CD4-positive, alpha-beta T cell treated with Interleukin-6 at 100 ng/mL for 8 hours (primary cell): ENCODE data around the gene NR2C1.
"Not testable (repeated sequence)": the region's sequence is repeated elsewhere in the genome, so short reads cannot be mapped to it uniquely, and the experiment has no call there.

Source experiments
- DNase-seq: peaks from one replicate; pipeline ENCODE4 v3.0.0-alpha.2; 2020; ENCODE audit warnings: mixed read lengths, low spot score

Gene NR2C1

DNA sequence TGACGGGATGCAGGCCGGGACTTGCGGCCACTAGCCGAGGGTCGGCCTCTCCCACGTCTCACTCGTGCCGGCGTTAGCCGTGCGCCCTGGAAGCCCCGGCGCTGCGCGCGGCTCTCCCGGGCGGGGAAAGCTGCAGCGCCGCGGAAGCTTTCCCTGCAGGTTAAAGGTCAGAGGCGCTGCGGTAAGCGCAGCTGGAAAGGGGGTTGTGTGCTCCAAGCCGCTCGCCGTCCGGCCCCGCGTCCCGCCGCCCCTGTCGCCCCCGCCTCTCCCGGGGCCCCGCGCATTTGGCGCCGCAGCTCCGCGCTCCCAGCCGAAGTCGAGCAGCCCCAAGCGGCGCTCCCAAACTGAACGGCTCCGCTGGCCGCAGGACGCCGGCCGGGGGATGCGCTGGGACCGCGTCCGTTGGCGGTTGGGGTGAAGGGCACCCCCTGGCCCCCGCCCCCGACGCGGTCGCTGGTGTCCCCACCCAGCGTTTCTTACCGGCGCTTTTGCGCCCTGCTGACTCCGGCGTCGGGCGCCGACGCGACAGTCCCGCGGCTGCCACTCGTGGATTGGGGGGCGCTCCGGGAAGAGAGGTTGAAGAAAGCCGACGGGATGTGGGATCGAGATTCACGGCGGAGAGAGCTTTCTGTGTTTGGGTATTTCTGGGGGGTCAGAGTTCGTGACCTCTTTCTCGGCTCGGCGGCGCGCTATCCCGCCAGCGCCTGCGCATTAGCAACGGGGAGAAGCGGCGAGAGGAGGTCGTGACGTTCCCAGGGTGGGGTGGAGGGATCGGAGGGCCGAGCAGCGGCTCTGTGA, at the start of gene NR2C1:
TSS of gene NR2C1 (minus strand) at position 719 of the 798 bp plus-strand sequence. CDS start 6,234 bp downstream, outside the sequence.
- DNase-seq: peak; percentile 95

DNA sequence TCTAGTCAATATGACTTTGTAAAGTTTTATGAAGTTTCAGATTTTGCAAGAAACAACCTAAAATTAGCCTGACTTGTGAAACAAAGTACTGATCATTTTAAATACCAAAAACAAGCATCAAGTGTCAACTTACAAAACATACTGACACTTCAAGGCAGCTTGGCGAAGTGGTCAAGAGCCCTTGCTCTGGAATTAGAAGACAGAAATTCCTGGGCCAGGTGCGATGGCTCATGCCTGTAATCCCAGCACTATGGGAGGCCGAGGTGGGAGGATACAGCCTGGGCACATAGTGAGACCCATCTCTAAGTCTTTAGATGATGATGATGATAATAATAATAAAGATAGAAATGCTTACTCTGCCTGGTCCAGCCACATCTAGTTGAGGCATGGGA, 45.4 kb upstream of the NR2C1 start:
- no peak for DNase-seq

DNA sequence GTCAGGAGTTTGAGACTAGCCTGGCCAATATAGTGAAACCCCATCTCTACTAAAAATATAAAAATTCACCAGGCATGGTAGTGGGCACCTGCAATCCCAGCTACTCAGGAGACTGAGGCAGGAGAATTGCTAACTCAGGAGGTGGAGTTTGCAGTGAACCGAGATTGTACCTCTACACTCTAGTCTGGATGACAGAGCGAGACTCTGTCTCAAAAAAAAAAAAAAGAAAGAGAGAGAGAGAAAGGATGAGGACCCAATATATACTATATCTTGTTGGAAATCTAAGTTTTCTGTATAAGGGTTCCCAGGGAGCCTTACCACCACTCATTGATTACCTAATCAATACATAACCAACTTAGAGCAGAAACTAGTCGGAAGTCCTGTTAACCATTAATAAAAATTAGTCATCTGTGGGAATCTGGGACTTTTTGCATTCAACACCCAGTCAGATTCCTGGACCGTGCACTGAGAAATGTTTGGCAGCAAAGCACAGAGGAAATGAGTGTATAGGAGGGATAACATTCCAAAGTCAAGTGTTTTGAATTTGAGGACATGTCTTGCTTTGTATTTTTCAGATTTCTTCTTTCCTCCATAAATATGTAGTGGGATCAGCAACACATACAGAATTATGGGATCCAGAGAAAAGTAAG, 44.8 kb upstream of the NR2C1 start:
- DNase-seq: no peak

DNA sequence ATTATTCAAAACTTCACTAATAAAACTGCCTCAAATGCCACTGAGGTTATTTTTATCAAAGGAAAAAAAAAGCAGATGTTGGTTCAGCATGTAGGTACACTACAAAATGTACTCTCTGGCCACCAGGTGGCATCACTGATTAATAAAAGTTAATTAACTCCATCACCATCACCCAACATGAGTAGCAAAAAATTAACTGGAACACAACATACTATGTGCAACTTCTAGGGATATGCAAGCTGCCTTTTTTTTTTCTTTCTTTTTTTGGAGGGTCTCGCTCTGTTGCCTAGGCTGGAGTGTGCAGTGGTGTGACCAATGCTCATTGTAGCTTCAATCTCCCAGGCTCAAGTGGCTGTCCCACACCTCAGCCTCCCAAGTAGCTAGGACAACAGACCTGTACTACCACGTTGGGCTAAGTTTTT, 43.8 kb upstream of the NR2C1 start:
- DNase-seq: peak; percentile 68

DNA sequence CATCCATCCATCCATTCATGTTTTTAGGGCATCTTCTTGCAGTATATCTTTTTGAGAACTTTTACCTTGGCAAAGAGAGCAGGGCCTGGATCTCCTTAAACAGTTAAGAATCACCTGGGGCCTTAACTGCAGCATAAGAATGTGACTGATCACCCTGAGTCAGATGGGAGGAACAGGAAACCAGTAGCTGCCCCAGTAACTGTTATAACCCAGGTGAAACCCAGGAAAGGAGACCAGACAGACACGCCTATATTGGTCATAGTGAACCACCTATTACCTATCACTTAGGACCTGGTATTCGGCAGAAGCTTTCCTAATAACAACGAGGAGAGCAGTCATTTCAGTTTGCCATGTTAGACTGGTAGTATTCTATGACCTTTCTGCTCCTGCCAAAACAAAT, 43.4 kb upstream of the NR2C1 start:
- DNase-seq: no peak

DNA sequence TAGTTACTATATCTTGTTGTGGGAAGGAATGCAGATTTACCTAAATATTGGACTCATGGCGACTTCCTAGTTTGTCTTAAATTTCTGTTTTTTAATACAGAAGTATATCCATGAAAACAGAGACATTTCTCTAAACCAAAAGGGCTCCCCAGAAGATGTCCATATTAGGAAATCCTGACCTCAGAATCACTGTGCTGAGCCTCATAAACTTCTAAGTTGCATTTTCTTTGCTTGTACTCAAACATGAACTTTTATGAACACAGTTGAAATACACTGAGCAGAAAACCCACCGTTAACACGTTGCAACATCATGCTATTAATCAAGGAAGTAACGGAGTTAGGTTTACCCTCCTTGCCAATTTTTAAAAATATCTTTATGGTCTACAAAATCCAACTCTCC, 42.9 kb upstream of the NR2C1 start:
- DNase-seq: no peak

DNA sequence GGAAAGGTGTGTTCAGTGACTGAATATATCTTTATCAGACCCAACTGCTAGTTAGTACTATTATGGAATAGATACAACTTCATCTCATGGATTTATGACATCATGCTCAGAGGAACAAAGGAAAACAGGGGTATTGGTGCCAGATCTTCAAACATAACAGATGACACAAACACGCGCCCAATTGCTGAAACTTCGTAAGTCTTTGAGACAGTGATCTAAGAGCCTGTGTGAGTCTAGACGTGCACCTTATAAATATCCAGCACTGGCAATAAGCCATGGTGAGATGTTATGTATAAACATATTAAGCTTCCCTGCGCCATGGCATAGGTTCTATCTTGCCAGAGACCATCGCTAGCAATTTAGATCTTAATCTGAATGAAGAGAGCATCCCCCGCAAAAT, 42.2 kb upstream of the NR2C1 start:
- no peak for DNase-seq

DNA sequence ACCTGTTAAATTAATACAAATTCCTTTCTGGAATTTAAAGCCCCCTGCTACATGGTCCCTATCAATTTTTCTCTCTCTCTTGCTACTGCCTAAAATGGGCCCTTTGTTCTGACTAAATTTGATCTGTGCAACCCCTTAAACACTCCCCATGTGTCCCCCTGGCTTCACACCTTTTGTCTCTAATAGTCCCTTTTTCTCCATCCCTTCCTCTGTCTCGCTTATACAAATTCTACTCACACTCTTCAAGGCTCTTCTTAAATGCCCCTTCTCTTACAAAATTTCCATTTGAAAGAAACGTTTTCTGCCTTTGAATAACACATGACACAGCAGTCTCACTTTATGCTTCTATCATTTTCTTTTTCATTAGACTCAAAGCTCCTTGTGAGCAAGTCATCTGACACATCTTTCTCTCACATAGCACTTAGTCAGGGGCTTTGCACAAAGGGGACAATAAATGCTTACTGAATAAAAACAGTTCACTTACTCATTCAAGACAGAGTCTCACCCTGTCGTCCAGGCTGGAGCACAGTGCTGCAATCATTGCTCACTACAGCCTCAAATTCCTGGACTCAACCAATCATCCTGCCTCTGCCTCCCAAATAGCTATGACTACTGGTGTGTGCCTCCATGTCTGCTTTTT, 41.5 kb upstream of the NR2C1 start:
- no peak for DNase-seq

DNA sequence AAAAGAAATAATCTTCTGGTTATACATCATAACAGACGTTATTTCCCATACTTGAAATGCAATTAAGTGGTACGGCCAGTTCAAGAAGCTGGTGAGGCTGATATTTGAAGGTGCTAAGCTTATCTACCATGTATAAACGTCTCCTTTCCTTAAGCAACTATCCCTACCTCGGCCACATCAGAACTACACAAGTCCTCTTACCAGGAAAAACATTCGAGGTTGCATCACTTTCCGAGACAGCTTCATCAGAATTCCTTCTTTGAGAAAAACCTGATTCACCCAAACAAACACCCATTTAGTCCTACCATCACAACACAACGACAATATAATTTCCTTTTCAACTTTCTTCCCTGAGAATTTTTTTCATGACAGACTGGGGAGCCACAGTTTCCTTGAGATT, 33.9 kb upstream of the NR2C1 start:
- no peak for DNase-seq

DNA sequence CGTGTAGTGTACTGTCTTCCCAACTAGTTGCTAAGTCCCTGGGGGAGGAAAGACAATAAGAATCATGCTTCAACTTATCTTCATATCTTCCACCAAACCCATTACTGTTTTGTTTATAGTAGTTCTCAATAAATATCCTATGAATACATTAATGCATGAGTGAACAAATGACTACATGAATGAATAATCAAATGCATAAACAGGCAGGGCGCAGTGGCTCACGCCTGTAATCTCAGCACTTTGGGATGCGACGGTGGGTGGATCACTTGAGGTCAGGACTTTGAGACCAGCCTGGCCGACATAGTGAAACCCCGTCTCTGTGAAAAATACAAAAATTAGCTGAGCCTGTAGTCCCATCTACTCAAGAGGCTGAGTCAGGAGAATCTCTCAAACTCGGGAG, 32.1 kb upstream of the NR2C1 start:
- no peak for DNase-seq

DNA sequence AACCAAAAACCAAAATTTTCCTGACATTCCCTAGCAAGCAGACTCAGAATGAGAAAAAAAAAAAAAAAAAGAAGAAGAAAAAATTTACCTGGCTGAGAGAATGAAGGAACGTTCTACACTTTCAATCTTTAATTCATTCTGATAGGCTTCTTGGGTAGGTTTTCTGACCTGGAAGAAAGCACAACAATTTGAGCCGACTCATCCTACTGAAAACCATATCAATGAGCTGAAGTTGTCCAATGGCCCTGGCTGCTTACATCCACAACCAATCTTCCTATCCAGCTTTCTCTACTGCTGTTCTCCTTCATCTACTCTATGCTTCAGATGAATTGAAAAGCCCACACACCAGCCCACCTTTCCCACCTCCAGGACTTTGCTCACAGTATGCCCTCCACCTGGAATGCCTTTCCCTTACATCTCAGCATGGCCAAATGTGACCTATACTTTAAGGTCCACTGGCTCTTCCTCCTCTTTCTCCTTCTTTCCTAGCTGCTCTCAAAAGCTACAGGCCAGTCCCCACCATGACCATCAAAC, 31.6 kb upstream of the NR2C1 start:
- no peak for DNase-seq

DNA sequence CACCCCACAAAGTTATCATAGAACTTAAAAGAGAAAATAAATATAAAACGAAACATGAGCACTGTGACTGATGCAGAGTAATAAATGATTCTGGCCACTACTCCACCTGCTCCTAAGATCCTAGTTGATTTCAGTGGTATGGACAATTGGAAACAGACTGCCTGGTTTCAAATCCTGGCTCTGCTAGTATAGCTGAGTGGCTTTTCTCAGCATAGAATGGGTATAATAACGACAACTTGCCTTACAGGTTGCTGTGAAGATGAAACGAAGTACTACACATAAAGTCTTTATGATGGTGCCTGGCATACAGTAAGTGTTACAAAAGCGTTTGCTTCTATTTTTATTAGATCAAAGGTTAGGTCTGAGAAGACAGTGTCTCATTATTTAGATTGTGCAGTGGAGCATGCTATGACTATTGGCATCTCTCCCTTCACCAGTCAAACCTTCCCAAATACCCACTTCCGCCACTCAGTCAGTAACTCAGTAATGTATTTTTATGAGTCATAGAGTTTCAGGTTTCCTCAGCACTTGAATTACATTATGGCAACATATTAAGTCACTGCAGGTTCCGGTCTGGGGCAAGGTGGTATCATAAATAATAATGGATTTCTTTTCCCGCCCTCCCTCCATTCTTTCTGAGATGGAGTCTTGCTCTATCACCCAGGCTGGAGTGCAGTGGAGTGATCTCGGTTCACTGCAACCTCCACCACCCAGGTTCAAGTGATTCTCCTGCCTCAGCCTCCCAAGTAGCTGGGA, 29.7 kb upstream of the NR2C1 start:
- peak; percentile 41 for DNase-seq

DNA sequence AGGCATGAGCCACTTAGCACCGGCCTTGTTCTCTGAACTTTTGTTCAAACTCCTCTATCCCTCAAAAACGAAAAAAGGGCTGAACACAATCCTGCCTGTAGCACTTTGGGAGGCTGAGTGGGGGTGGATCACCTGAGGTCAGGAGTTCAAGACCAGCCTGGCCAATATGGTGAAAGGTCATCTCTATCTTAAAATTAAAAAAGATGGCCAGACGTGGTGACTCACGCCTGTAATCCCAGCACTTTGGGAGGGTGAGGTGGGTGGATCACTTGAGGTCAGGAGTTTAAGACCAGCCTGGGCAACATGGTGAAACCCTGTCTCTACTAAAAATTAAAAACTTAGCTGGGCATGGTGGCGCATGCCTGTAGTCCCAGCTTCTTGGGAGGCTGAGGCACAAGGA, 28.5 kb upstream of the NR2C1 start:
- not testable (repeated sequence) for DNase-seq

DNA sequence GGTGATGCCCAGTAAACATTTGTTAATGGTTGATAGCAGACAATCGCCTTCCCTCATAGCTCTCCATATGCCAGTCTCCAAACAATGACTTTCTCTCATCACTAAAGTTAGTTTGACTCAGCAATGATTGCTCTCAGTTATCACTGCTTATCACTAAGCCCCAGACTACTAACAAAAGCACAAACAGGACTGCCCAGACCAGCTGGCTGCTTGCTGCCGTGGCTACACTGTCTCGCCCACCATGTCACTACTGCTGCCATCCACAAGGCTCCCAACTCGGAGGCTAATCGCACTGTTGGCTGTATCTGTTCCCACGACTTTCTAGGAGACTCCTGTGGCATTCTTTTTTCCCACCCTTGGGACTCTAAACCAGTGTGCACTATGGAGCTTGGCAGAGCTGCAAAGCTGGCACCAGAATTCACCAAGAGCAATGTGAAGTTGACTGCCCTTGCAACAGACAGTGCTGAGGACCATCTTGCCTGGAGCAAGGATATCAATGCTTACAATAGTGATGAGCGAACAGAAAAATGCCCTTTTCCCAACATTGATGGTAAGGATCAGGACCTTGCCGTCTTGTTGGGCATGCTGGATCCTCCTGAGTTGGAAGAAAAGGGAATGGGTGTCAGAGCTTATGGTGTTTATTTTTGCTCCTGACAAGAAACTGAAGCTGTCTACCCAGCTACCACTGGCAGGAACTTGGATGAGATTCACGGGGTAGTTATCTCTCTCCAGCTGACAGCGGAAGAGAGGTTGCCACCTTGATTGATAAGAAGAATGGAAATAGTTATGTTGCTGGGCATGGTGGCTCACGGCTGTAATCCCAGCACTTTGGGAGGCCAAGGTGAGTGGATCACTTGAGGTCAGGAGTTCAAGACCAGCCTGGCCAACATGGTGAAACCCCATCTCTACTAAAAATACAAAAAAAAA, 27.1 kb upstream of the NR2C1 start:
- DNase-seq: no peak

DNA sequence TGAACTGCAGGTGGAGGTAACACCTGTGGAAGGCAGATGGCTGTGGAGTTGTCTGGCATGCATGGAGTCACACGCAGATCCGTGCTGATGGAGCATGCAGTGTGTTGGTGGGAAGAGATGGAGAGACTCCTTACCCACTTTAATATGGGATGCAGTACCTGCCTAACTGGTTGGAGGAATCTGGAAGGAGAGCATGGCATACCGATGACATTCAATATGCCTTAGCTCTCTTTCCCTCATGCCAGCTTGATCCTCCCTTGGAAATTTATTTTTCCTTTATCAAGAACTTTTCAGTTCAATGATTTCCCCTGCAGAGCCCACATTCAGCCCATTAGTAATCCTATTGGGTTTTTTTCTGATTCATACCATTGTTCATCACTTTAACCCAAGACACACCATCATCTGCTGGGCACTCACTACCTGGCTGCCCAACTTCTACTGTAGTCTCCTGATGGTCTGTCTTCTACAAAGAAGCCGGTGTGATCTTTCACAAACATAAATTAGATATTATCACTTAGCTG, 25.9 kb upstream of the NR2C1 start:
- no peak for DNase-seq

DNA sequence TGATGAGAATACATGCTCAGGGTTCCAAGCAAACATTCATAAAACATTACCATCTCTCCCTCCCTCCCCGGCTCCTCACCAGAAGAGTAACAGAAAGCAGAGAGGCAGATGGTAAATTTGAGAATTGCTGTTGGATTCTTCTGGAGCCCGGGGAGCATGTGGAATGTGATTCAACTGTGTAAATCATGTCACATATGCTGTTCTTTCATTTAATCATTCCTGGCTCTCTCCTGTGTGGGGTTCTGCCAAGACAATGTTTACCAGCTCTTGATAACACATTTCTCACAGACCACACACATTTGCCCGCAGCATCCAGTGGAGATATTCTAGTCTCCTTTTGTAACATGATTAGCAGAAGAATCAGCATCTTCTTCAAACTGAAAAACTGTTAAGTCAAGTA, 23.4 kb upstream of the NR2C1 start:
- no peak for DNase-seq

DNA sequence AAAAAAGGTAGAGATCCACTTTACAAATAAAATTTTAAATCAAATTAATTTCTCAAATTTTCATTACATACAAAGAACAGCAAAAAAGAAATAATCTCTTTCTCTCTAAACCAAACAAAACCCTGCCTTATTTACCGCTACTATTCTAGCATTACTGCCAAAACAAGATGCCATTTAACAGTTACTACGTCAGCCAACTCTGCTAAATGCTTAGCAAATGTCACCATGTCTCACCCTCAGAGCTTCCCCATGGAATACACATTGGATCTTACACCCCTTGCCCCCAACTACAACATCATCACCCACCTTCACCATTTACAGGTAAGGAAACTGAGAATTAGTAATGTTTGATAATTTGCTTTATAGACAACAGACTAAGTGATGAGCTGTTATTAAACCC, 23.0 kb upstream of the NR2C1 start:
- DNase-seq: no peak

DNA sequence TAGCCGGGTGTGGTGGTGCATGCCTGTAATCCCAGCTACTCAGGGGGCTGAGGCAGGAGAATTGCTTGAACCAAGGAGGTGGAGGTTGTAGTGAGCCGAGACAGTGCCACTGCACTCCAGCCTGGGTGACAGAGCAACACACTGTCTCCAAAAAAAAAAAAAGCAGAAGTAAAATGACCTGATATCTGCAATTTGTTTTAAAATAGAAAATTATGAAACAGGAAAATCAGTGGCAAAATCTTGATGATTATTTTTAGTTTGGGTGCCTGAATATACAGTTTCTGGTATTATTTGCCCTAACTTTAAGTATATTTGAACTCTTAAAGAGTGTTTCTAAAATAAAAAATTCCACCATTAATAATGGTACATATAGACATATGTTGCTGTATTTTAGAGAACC, 22.4 kb upstream of the NR2C1 start:
- DNase-seq: not testable (repeated sequence)

DNA sequence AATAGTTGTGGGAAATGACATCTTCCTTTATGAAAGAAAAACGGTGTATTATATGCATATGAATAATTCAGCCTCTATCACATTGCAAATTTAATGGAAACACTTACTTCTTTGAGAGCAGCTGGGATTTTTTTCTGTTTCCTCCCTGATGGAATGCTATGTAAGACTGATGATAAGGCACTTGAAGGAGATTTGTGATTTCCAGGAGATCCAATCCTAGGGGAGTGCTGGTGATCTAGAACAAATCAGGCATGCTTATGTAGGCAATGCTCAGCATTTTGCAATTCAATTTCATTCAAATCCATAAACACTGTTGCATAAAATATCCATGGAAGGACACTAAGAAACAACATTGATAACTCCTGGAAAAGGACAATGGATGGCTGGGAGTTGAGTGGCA, 16.0 kb upstream of the NR2C1 start:
- DNase-seq: no peak

DNA sequence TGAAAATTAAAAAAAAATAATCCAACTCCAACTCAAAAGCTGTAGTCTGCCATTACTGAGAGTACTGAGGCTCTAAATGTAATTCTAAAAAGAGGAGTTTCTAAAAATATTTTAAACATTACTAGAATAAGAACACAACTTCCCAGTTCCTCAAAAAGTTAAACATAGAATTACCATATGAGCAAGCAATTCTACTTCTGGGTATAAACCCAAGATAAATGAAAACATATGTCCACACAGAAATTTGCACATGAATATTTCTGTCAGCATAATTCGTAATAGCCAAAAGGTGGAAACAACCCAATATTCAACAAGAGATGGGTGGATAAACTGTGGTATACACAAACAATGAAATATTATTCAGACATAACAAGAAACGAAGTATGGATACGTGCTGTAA, 15.0 kb upstream of the NR2C1 start:
- DNase-seq: no peak

DNA sequence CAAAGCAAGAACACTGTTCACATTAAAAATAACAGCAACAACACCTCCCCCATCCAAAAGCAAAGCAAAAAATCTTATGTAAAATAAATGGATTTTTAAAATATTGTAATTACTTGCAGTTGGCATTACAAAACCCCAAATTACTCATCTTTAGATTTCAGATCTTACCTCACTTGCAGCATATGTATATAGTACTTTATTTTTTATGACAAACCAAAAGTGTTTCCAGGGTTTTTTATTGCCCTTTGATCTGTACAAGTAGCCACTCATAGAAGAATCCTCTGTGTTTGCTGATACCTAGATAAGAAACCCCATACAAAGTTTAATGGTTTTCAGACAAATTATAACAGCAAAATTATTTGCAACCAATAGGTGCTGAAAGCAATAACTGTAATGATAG, 12.2 kb upstream of the NR2C1 start:
- no peak for DNase-seq
